NCI-H82 (cell line): ENCODE data around the gene APBA3.
A peak's percentile ranks its signal among the peaks of the same experiment; 100 is the strongest.

Experiments
- DNase-seq: peaks from one replicate; lab custom pipeline; 2025; lab: John Stamatoyannopoulos, UW

The APBA3 gene

DNA sequence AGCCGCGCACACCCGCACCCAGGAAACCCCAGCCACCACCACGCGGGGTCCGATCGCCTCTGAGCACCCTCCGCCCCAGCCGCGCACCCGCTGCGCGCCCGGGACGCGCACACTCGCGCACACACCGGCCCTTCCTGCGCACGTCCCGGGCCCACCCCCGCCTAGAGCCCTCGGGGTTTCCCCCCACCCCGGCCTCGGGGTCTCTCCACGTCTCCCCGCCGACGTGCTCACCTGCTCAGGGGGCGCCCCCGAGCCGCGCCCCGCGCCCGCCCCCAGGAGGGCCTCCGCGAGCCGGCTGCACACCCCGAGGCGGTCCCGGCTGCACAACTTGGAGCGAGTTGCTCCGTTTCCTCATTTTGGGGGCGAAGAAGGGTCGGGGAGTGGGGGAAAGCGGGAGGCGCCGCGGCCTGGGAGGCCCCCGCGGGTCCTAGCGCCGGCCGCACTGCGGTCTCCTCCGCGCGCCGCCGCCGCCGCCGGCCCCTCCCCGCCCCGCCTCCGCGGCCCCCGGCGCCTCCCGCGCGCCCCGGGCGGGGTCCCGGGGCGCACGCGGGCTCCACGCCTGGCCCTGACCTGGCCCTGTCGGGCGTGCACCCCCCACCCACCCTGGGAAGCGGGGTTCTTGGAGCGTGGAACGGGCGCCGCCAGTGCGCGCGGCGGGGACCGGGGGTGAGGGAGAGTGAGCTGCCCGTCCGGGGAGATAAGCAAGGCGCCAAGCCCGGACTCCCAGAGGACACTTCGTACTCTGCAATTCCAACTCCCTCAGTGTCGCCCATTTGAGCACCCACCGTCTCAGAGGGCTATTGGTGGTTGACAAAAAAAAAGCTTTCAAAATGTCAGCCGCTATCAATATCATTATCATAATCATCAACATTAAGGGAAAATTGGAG, 24.7 kb upstream of the APBA3 start, which contains the start of gene MATK:
TSS of gene MATK (minus strand) at position 444 of the 887 bp plus-strand sequence. CDS start 1,246 bp downstream, outside the sequence.
- peak; percentile 24 for DNase-seq

DNA sequence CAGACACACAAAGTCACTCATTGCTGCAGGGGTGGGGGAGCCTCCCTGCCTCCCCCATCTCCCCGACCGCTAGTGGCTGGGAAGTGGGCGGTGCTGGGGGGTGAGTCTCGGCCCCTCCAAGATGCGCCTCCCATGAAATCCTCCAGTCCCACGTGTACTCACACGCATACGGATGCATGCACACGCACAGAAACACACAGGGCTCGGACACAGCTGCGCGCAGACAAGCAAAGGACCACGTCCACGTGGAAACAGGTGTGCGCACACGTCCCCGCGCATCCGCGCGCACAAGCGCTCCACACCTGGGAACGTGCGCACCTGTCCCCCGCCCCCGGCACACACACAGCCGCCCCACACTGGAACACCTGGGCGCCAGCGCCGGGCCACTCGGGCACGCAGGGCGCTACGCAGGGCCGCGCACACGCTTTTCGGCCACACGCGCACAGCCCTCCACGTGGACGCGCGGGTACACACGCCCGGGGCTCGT, 24.0 kb upstream of the APBA3 start:
- DNase-seq = peak; percentile 42

DNA sequence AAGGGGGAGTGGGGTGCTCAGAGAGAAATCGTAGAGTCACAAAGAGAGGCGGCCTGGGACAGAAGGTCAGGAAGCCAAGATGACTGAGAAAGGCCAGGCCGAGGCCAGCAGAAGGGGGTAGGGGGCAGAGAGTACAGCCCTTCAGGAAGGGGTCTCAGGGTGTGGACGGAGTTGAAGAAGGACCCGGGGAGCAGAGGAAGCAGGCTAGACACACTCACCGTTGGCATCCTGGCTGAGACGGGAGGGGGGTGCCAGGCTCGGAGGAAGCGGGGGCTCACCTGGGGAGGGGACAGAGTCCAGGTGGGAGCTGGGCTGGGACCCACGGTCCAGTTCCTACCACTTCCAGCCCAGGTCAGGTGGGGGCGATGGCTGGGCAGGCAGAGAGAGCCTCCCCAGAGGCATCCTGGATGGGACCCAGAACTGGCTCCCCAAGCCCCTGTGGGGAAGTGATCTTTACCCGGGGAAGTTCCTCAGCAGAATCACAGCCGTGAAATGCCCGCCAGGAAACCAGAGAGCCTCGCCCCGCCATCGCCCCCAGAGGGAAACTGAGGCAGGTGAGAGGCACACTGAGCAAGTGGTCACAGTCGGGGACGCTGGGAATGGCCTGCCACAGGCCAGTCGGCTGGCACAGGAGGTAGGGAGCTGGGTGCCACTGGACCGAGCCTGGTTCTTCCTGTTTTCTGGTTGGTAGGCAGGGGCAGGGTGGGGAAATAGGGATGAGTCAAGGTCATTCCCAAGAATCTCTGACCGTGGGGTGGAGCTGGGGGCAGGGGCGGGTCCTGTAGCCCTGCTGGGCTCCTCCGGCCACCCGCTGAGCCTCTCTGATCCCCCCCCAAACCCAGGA, 23.3 kb upstream of the APBA3 start:
- no peak for DNase-seq

DNA sequence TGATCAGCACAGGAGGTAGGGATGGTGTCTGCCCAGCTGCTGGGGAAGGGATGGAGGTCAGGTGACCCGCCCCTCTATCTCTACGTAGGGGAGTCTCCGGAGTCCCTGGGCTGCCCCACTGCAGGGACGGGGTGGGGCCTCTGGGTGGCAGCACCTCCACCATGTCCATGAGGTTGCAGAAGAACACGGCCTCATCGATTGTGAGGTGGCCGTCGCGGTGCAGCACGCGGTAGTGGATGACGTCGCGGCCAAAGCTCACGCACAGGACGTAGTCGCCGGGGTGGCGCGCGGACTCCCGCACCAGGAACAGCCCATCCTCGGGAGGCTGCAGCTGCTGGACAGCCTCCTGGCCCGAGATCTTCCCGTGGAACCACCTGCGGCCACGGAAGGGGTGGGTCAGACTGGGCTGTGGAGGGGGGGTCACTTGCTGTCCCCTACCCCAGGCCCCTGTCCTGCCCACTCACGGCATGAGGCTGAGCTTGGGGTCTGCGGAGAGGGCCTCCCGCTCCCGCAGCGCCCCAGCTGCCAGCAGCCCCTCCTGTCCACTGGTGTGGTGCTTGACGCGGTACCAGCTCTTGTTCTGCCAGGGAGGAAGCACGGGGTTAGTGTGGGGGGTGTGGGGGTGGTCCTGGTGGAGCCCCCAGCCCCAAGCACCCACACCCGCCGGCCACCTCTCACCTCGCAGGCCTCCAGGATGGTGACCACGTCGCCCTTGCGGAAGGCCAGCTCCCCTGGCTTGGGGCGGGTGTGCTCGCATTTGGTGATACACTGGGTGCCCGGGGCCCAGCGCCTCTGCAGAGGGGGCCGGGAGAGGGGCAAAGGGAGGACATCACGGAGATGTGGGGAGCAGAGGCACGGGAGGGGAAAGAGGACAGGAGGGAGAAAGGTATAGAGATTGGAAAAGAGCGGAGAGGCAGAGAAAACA, 22.4 kb upstream of the APBA3 start:
- no peak for DNase-seq

DNA sequence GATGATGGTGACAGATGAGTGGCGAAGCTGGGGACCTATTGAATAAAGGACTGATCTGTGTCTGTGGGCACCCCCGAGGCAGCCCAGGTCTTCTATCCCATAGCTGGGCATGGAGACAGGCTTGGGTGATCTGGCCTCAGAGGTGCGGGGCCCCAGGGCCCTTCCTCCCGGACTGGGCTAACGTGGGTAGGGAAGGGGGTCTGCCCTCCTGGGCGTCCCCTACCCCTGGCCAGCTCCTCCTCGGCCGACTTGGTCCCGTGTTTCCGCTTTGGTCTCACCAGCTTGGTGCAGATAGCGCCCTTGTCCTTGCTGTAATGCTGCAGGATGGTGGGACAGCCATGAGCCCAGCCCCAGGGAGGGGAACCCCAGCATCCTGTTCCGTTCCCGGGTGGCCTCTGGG, 21.4 kb upstream of the APBA3 start:
- no peak for DNase-seq

DNA sequence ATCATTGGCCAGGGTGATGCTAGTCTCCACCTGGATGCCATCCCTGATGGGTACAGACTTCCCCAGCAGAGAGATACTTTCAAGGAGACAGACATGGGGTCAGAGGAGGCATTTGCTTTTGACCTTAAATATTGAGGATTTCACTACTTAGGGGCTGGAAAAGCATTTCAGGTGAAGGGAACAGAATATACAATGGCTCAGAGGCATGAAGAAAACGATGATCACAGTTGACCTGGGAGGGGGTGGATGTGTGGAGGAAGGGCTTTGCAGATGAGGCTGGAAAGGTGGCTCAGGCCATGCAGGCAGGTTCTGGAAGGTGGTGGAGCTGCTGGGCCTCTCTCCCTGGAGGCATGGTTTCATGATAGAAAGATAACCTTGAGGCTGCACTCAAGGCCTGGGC, 20.8 kb upstream of the APBA3 start:
- no peak for DNase-seq

DNA sequence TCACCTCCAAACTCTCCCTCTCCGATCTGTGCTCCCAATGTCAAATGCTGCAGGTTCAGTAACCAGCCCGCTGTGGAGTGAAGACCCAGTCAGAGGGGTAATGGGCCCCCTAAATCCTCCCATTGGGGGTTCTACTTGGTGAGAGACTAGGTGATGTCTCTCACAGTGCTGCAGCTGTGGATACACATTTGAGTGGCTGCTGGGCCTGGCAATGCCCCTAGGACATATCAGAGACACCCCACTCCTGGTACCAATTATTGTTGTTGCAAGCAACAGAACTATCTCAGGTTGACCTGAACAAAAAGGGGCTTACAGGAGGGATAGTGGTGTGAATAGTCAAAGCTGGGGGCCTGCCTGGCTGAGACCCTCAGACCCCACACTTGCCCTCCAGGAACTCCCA, 20.1 kb upstream of the APBA3 start:
- DNase-seq = no peak

DNA sequence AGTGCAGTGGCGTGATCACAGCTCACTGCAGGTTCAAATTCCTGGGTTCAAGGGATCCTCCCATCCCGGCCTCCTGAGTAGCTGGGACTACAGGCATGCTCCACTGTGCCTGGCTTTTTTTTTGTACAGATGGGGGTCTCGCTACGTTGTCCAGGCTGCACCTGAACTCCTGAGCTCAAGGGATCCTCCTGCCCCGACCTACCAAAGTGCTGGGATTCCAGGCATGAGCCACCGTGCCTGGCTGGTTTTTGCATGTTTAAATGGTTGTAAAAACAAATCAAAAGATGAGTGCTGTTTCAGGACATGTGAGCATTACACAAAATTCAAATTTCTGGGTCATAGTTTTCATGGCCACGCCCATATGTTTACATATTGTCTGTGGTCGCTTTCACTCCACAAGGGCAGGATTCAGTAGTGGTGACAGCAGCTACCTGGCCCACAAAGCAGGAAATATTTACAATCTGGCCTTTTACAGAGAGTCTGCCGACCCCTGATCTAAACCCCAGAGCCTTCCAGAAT, 19.4 kb upstream of the APBA3 start:
- DNase-seq = no peak

DNA sequence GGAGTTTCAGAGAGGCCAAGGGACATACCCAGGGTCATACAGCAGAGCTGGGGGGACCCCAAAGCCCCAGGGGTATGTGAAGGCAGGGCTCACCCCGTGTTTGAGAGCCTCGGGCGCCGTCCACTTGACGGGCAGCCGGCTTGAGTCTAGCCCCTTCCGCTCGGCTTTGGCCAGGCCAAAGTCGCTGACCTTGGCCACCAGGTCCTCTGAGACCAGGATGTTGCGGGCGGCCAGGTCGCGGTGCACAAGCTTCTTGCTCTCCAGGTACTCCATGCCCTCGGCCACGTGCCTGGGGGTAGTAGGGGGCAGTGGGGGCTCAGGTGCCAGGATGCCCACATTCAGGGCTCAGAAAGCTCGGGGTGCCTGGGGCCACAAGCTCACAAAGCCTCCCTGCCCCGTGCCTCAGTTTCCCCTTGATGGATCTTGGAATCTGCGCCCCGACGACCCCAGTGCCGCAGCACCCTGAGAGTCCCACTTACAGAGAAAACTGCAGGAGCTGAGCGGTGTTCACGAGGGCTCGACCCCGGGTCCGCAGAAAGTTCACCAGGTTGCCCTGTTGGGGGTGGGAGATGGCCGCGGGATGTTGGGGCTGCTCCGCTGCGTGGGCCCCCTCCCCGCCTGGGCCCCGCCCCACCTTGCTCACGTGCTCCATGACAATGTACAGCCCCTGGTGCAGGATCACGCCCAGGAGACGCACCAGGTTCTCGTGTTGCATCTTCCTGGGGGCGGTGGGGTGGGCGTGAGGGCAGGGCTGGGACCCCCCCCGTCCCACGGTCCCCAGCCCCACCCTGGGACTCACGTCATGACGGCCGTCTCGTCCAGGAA, 17.6 kb upstream of the APBA3 start:
- DNase-seq = no peak

DNA sequence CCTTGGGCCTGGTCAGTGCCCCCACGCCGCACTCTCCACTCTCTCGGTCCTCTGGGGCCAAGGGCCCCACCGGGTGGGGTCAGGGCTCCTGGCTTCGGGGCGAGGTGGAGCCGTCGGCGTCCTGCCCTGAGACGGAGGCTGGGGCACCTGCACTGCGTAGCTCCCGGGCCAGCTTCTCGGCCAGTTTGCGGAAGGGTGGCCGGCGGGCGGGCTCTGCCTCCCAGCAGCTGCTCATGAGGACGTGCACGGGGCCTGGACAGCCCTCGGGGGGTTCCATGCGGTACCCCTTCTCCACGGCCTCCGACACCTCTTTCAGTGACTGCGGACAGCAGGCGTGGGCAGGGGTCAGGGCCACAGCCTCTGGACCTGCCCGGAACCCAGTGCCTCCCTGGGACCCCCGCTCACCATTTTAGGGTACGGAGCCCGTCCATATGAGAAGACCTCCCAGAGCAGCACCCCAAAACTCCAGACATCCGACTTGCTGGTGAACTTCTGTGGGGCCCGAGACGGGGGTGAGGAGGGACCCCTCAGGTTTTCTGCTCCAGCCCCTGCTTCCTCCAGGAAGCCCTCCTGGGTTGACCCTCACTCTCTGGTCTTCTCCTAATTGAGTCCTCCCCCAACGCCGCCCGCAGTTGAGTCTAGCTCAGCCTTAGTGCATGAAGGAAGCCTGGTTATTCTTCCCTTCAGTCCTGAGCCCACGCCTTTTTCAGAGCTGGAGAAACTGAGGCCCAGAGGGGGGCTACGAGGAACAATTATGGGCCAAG, 16.8 kb upstream of the APBA3 start:
- DNase-seq = no peak

DNA sequence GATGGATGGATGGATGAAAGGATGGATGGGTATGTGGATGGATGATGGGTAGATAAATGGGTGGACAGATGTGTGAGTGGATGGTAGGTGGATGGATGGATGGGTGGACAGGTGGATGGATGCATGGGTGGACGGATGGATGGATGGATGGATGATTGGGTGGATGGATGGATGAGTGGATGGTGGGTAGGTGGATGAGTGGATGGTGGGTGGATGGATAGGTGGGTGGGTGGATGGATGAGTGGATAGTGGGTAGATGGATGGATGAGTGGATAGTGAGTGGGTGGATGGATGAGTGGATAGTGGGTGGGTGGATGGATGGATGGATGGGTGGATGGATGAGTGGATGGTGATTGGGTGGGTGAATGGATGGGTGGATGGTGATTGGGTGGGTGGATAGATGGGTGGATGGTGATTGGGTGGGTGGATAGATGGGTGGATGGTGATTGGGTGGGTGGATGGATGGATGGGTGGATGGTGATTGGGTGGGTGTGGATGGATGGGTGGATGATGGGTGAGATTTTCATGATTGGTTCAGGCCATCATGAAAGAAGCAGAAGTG, 15.1 kb upstream of the APBA3 start:
- DNase-seq = no peak

DNA sequence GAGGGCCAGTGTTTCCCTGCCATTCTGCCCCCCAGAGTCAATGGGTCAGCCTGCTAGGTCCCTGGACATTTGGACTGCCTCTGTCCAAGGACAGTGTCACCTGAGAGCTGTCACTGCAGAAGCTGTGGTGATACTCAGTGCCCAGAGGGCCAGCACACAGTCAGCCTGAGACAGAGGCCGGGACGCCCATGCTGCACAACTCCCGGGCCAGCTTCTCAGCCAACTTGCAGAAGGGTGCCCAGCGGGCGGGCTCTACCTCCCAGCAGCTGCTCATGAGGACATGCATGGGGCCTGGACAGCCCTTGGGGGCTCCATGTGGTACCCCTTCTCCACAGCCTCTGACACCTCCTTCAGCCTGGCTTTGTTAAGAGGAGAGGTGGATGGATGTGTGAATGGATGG, 14.3 kb upstream of the APBA3 start:
- no peak for DNase-seq

DNA sequence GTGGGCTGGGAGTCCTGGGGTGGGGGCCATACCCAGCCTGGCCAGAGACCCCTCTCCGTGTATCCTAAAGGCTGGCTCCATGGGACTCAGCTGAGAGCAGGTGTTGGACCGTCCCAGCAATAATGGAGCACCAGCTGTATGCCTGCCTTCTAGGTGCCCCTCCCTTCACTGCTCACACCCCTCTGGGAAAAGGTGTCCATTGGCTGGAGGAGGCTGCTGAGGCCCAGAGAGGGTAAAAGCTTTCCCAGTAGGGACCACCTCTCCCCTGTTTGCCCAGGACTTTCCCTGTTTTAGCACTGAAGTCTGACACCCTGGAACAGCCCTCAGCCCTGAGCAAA, 13.9 kb upstream of the APBA3 start:
- no peak for DNase-seq

DNA sequence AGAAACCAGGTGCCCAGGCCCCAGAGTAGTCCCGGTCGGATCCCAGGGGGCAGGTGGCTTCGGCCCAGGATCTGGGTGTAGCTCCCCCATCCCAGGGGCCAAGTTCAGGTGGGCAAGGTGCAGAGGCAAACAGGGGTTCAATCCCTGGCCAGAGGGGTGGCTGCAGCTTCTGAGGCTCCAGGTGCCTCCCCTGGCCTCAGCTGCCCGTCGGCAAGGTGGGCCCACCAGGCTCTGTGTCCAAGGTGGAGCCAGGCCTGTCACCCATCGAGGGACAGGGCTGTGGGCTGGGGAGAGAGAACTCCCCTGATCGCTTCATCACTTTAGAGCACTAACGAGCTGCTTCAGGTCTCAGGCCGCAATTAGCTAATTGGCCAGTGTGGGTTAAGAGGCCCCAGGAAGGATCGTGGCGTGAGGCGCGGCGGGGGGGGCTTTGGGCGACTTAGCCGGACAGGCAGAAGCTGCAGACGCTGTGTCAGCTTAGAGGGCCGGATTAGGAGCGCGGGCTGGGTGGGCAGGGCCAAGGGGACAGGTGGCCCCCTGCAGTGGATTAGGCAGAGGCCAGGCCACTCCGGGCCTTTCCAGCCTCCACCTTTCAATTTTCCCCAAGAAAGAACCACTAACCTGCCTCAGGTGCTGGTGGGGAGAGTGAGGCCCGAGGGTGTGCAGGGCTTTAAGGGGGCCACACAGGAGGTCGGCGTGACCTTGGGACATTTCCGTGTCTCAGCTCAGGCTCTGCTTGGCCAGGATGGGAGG, 13.3 kb upstream of the APBA3 start:
- peak; percentile 92 for DNase-seq

DNA sequence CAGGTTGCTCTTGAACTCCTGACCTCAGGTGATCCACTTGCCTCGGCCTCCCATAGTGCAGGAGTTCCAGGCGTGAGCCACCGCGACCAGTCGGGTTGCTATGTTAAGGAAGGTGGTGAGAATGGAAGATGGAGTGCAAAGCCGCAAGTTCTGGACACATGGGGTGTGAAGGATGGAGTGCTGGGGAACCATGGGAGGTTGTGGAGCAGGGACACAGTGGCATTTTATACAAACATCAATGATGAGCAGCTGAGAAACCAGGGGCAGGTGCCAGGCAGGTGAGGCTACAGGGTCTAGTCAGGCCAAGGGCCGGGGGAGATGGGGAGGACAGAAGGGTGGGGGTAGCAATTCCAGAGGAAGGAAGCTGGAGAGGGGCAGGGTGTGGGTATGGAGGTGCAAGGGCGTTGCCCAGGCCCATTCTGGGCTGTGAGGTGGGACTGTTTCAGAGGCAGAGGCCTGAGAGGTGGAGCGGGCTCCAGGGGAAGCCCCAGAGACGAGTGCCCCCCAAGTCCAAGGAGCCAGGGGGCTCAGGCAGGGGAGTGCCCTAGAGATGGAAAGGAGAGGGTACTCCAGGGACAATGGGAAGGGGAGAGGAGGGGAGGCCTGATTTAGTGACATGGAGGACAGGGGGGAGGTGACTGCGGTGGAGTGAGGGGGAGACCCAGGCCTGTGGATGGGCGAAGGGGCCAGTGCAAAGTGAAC, 12.5 kb upstream of the APBA3 start:
- no peak for DNase-seq

DNA sequence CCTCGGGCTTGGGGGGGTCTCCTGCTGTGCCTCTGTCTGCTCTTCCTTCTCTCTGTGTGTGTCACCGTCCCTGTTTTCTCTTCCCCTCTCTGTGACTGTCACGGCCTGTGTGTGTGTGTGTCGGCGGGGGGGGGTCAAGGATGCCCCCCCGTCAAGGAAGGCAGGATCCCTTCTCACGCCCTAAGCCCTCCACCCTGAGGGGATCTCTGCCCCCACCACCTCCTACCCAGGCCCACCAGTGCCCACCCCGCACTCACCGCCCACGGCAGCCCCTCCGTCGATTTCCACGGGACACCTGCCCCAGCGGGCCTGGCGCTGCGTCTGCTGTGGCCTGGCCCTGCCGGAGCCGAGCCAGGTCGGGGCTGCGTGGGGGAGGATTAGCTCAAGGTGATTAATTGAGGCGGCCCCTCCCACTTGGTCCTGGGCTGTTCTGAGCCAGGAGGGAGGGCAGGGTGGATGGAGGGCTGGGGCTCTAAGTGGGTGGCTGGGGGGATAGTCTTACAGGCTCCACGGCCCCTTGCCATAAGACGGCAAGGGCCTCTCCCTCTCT, 10.5 kb upstream of the APBA3 start, which contains the start of gene RAX2:
TSS of gene RAX2 (minus strand) at position 323 of the 550 bp plus-strand sequence. CDS start 486 bp downstream, outside the sequence.
- DNase-seq = peak; percentile 83

DNA sequence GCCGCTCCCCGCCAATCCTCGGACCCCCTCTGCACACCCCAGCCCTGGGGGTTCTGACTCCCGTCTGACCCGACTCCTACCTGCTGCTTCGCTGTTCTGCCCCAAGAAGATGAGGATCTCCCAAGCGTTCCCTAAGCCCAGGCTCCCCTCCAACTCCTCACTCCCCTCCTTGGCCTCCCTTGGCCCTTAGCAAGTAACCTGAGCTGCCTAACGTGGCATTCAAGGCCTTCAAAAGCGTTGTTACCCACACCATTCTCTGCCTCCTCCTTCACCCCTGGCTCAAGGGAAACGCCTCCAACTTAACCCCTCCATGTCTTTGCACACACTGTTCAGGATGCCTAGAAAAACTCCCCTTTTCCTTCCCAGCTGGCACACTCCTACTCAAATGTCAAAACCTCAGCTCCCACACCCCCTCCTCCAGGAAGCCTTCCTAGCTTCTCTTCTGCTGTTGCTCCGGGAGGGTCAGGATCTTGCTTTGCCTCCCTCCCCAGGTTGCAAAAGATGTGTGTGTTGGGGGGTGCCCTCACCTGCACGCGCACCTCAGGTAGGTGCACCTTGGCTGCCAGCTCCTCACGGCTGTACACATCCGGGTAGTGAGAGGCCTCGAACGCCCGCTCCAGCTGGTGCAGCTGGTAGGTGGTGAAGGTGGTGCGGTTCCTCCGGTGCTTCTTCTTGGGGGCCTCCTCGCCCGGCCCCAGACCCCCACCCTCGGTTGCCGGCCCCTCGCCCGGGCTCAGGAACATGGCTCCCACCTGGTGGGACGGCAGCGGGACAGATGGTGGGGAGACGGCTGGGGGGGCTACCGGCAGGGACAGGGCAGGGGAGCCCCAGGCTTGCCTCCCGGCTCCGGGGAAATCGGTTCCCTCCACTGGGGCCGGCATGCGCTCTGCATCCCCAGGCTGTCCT, 9.8 kb upstream of the APBA3 start:
- no peak for DNase-seq
